ENCODE results near the gene KRTAP4-6.

- TF ChIP-seq RAD21 (IDR thresholded peaks at IDR 0.05; ENCODE audit: low read length), result no peak
- TF ChIP-seq CTCF (IDR thresholded peaks at IDR 0.05), result no peak
- TF ChIP-seq ZBTB33 (IDR thresholded peaks at IDR 0.05; ENCODE audit: borderline replicate concordance, low read depth), result no peak
- TF ChIP-seq USF2 (IDR thresholded peaks at IDR 0.05; ENCODE audit: borderline replicate concordance, low read depth, low read length), result no peak
- TF ChIP-seq GABPA (IDR thresholded peaks at IDR 0.05; ENCODE audit: low read depth), result no peak
- TF ChIP-seq PBX3 (IDR thresholded peaks at IDR 0.05), result no peak
- no peak for TF ChIP-seq MXI1 (IDR thresholded peaks at IDR 0.05; ENCODE audit: low read depth, low read length)
- TF ChIP-seq FOXJ3 (CRISPR knock-in tag; IDR thresholded peaks at IDR 0.05), result no peak
- TF ChIP-seq REST (IDR thresholded peaks at IDR 0.05; ENCODE audit: low read depth, low read length), result no peak
- no peak for TF ChIP-seq JUND (IDR thresholded peaks at IDR 0.05)
- TF ChIP-seq TAF1 (IDR thresholded peaks at IDR 0.05; ENCODE audit: borderline replicate concordance, low read depth, low read length), result no peak
These were observed 44.7 kb upstream of the KRTAP4-6 start for GRCh38 chr17:41185001-41185400.

All from SK-N-SH (cell line).